Cerebellar cortex (tissue), 1 donor: ENCODE measurements around the gene PIN1.
"Not testable (repeated sequence)": the region's sequence is repeated elsewhere in the genome, so short reads cannot be mapped to it uniquely, and the experiment has no call there.

ENCODE experiments used
- DNase-seq: peaks from one replicate; pipeline ENCODE4 v3.0.0-alpha.2; 2015; ENCODE audit warnings: low spot score

PIN1 gene

GRCh38 chr19:9818734-9819595 is 16.2 kb upstream of the PIN1 start, which contains the start of gene FBXL12:
FBXL12 (minus strand) TSS chr19:9819079; CDS start chr19:9818813, 266 bp downstream.
- peak; percentile 99 for DNase-seq

- no peak for DNase-seq
Measured at GRCh38 chr19:9819596-9819909, 15.6 kb upstream of the PIN1 start.

- not testable (repeated sequence) for DNase-seq
Measured at GRCh38 chr19:9820034-9820433, 15.1 kb upstream of the PIN1 start.

- peak; percentile 28 for DNase-seq
Measured at GRCh38 chr19:9823816-9824215, 11.3 kb upstream of the PIN1 start.

- peak; percentile 95 for DNase-seq
Measured at GRCh38 chr19:9827289-9828238, 7.6 kb upstream of the PIN1 start, which contains the start of gene UBL5. UBL5 (plus strand) TSS chr19:9827918; CDS start chr19:9828338, 420 bp downstream.

- no peak for DNase-seq
Measured at GRCh38 chr19:9828551-9829063, 6.5 kb upstream of the PIN1 start.

- no peak for DNase-seq
Measured at GRCh38 chr19:9834307-9834725, 802 bp upstream of the PIN1 start.

- no peak for DNase-seq
Measured at GRCh38 chr19:9835507-9835949, 410 bp downstream of the PIN1 start.

GRCh38 chr19:9836021-9836420 is 903 bp downstream of the PIN1 start:
- DNase-seq, result peak; percentile 23

- no peak for DNase-seq
Measured at GRCh38 chr19:9838324-9838723, 3.2 kb downstream of the PIN1 start.

- no peak for DNase-seq
Measured at GRCh38 chr19:9839415-9839814, 4.3 kb downstream of the PIN1 start.

- peak; percentile 68 for DNase-seq
Measured at GRCh38 chr19:9842834-9843625, 7.9 kb downstream of the PIN1 start.

GRCh38 chr19:9843626-9844273 is 8.6 kb downstream of the PIN1 start:
- DNase-seq, result not testable (repeated sequence)

- DNase-seq, result peak; percentile 67
Measured at GRCh38 chr19:9847087-9847671, 12.1 kb downstream of the PIN1 start.

- DNase-seq, result peak; percentile 48
Measured at GRCh38 chr19:9848060-9848459, 12.9 kb downstream of the PIN1 start.

- peak; percentile 83 for DNase-seq
Measured at GRCh38 chr19:9848762-9849161, 13.6 kb downstream of the PIN1 start.

GRCh38 chr19:9849791-9850190 is 14.7 kb downstream of the PIN1 start:
- DNase-seq, result no peak

- DNase-seq, result peak; percentile 68
Measured at GRCh38 chr19:9850235-9850959, 15.3 kb downstream of the PIN1 start.

- DNase-seq, result no peak
Measured at GRCh38 chr19:9854282-9854846, 19.2 kb downstream of the PIN1 start.

GRCh38 chr19:9856609-9857008 is 21.5 kb downstream of the PIN1 start:
- DNase-seq, result no peak
